Esophagus mucosa (tissue), 1 donor: ENCODE results near the gene ATP6AP1. TPM values are rescaled to one million over a fixed set of nuclear protein-coding genes. Genes with fewer than 3 reads are reported as not detected.

Experiments
- ATAC-seq: fragments of 200-7000 bp; cut with Tn5 transposase; one replicate; pipeline ENCODE4 v1.9.1; 2020
- total RNA-seq: library from RNA; stranded (reverse); gene quantifications from one replicate; pipeline ENCODE4 v1.2.4, GENCODE V29; 2023
- donor health status: DM: yes; HTN: yes; CAD: no.

ATP6AP1 gene
- total RNA-seq, 1 donor from 2014 or later = 63.2 TPM

DNA sequence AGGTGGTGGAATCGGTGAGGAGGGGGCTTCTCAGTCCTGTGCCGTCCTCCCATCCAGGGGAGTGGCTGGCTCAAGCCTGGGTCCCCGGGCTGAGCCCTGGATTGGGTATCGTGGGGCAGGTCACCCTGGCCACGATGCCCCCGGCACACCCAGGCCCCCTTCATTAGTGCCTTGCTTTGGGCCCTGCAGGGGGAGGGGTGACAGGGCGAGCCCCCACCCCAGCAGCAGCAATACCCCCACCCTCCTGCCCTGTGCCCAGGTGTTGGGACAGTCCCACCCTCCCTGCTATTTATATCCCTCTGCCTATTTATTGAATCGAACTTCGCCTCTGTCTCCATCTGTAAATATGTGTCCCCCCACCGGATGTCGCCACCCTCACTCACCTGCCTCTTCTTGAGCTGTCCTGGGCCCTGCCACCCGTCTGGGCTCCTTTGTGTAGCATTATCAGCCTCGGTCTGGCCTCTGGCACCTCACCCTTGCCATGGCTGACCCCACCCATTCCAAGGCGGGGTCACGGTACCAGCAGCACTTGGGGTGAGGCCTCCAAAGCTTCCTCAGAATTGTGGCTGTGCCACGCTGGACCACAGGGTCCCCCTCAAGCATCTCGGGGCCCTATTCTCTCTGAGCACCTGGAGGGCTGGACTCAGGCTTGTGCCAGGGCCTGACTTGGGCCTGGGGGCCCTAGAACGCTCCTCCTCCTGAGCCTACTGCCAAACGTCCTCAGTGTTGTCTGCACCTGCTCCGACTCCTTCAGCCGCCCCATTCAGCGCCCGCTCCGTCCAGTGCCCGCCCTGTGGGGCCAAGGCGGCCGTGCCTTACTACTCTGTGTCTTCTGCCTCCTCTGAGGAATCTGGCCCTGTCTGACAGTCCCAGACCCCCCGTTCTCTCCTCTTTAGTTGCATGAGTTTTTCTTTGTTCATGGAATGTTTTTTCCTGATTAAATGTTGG is 44.5 kb downstream of the ATP6AP1 start:
- ATAC-seq = peak; percentile 21

DNA sequence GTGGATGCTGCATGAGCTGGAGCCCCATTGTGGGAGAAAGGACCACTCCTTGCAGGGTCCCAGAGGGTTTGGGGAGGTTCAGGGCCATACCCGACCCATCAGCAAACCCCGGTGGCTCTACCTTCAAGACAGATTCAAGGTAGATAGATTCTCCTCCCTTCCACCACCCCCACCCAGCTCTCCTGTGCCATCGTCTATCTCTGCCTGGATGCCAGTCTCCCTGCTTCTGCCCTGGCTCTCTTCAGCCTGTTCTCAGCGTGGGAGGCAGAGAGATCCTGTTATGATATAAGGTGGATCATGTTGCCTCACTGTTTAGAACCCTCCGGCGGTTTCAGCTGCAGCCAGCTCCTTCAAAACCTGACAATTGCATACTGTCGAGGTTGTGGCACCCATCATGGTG is 45.2 kb downstream of the ATP6AP1 start:
- no peak for ATAC-seq

DNA sequence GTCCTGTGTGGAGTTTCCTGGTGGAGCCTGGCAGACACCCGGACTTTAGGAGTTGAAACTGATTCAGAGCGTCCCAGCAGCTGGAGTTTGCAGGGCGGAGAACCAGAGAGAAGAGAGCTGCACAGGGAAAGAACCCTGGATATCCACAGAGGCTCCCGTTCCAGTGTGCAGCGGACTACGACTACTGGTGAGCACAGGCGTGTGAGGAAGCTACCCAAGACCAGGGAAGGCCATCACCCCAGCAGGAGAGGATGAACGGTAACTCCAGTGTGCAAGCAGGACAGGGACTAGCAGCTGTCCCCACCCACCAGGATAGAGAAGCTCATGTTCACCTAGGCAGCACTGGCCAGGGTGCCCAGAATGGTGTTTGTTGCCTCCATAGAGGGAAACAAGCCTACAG is 48.3 kb downstream of the ATP6AP1 start:
- no peak for ATAC-seq

DNA sequence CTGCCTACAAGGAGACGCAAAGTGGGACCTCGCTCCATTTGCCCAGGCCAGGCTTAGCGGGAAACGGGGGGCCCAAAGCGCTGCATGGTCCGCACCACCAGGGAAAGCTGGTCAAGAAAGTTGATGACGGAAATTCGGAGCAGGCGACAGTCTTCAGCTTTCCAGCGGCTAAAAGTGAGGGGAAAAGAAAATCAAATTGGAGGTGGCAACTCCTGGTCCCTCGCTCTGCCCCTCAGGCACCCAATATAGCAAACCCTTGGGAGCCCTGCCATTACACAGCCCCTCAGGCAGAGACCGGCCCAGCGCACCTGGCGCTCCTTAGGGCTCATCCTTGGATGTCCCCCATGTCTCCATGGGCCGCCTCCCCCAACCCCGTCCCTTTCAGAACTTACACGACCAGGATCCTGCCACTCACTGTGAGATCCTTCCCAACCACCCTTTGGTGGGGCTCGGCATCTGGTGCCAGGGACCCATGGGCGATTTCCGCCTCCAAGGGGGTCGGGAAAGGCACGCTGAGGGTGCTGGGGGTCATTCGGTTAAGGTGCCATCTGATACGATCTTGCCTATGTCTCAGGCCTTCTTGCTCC is 49.5 kb downstream of the ATP6AP1 start:
- no peak for ATAC-seq

DNA sequence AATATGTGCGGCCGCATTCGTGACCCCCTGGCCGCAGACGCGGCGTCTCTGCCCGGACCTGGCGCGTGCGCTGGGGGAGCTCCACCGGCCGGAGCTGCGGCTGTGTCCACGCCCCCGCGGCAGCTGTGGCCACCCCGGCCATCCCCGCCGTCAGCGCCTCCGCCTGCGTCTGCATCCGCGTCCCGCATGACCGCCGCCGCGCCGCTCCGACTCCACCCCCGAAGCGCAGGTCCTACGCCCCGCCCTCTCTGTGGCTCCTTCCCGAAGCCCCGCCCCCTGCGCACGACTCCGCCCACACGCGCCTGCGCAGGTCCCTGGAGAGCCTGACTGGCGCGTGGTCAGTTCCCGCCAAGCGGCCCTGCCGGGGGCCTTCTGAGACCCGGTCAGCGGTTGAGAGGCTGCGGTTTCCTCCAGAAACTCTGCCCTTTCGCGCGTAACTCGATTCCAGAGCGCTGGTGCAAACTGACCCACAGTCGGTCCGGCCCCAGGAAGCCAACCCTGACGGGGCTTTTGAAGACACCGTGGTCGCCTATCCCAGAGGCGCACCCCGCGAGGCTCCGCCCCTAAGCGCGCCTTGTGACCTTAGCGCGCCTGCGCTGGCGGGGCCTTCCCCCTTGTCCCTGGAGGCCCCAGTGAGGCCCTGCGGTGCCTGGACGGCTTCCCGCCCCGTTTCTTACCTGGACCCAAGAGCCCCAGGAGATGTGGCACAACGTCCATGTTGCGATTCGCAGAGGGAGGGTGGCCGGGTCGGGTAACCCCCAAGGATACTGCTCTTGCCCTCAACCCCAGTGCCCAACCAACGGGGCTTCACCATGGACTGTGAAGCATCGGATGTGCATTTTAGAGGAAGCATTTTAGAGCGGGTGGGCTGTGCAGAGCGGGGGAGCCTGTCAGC is 50.5 kb downstream of the ATP6AP1 start, which contains the start of gene LAGE3:
LAGE3 (minus strand) TSS at position 554 of the 895 bp plus-strand sequence; CDS start at position 188, 366 bp downstream.
- peak; percentile 97 for ATAC-seq

DNA sequence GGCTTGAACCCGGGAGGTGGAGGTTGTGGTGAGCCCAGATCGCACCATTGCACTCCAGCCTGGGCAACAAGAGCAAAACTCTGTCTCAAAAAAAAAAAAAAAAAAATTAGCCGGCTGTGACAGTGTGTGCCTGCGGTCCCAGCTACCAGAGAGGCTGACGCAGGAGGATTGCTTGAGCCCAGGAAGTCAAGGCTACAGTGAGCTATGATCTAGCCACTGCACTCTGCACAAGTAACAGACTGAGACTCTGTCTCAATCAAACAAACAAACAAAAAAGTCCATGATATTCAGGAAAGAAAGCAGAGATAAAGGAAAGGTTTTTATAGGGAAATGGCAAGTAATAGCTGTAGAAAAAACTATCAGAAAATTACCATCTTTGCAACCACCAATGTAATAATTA is 52.7 kb downstream of the ATP6AP1 start:
- ATAC-seq = no peak

DNA sequence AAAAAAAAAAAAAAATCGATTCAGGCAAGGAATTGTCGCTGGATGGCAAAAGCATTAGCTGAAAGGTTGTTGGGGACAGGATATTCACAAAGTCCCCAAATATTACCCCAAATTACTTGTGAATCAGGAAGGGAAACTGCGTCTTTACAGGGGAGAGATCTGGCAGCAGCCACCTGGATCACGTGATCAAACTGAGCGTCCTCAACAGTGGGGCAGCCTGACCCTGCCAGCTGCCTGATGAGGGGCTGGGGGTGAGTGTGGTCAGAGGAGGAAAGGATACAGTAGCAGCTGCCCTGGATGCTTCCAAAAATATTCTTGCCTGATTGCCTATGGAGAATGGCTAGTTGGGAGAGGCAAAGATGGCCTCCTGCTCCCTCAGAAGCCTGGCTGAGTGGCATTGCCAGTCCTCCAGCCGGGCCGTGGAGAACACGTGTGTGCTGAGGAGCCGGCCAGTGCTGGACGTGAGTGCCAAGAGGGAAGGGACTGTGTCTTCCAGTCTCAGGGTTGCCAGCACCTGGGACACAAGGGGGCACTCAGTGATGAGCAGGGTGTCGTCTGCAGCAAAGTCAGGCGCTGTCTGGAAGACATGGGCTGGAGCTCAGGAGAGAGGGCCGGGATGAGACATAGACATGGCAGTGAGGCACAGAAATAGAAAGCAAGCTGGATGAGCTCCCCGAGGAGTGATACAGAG is 53.6 kb downstream of the ATP6AP1 start:
- no peak for ATAC-seq

DNA sequence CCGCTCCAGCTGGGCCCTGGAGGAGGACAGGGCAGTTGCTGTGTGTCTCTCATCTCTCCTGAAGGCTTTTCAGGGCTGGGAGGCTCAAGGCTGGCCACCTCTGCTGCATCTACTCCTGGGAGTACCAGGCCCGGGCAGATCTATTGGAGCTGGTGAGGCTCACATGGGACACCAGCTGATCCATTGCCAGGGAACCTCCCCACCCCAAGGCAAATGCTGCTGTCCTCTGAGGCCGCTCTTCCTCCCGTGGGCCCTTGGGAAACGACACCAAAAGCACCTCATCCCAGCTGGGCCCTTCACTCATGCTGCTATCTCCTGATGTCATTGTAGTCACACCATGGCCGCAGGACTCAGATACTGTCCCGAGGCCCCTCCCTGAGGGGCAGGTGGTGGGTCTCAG is 54.3 kb downstream of the ATP6AP1 start:
- no peak for ATAC-seq

DNA sequence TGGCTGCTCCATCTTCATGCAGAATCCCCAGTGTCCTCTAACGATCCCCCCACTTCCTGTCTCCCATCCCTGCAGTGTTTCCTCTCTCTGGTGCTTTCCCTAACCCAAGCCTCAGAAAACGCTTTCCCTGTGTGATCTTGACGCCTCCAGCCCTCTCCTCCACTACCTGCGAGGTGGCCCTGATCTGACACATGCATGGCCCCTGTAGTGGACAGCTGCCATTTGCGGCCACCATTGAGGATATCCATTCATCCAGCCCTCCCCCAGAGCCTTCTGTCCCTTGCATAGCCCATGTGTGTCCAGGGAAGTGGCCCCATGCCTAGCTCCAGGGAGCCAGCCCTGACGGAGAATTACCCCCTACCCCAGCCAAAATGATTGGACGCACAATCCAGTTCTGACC is 54.8 kb downstream of the ATP6AP1 start:
- ATAC-seq = no peak

DNA sequence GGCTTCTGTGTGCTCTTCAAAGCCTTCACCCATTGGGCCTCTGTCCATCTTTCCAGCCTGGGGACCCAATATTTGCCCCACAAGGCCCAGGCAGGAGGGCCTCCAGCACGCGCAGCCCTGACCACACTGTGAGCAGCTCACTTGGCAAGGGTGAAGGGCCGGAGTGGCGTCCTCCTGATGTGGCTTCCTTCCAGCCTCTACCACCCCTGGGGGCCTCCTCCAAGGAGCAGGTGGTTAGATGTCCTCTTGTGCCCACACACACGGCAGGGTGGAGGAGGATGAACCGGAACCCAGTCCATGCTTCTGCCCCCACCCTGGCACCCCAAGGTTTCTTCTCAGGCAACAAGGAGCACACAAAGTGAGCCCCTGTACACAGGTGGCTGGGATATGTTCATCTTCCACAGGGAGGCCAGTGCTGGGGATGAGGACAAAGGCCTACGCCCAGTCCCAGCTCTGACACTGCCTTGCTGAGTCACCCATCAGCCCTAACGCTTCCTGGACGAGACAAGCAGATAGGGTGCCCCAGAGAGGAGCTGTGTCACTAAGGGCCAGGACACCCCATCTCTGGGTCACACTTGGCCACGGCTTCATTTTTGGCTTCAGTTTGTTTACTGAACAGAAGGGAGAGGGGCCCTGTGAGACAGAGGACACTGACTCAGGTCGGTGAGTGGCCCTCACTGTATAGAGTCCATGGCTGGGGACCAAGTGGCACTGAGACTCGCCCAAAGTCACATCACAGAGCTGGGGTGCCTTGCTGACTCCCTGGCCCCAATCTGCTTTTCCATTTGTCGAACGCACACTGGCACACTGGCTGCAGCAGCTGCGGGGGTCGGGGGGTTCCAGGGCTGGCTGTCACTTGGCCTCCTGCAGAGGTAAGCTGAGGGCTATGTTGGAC is 56.0 kb downstream of the ATP6AP1 start:
- peak; percentile 68 for ATAC-seq

DNA sequence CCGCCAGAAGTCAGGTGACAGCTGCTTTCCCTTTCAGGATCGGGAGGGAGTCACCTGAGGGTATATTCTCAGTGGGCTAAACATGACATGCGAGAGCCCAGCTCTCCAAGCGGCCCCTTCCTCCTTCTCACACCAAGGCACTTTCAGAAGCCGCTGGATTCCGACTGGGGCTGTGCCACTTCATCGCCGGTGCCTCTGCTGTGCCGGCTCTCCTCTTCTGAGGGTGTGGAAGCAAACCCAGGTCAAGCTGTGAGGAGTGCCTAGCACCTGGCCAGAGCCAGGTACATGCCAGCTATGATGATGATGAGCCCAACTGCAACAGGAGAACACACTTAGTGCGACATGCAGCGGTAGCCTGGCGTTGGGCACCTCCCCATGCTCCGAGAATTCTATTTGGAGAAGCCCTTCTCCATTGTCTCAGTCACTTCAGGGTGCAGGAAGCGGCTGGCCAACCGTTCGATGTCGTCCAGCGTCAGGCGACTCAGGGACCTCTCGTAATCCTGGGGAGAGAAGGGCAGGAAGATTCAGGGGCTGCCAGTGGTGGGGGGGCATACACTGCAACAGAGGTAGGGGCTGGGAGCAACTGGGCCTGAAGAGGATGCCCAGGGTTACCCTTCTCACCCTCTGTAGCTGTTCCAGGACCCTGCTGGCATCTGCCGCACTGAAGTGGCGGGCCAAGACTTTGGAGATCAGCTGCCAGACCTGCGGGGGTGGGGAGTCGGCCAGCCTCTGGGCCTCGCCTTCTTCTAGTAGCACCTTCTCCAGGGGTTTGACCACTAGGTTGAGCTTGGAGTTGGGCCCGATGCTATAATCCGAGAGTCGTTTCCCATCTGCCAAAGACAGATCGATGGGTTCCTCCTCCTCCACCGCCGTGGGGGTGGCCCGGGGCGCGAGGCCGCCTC is 56.9 kb downstream of the ATP6AP1 start:
- ATAC-seq = no peak

DNA sequence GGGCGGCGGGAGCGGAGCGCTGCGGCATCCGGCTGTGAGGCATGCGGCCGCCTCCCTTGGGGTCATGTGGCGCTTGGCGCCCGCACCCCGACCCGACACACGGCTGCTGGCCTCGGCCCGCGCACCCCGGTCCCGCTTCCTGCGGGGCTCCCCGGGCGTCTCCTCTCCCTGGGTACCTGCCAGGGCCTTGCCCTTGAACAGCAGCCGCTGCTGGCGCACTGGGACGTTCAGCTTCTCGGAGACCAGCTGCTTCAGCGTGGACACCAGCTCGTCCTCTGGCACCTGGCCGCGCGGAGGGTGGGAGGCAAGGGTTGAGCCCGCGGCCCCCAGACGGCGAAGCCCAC is 57.5 kb downstream of the ATP6AP1 start:
- ATAC-seq = no peak

Other genes starting within 250 kb of the ATP6AP1 start
- gene OPN1MW, start 246.1 kb upstream of the ATP6AP1 start, total RNA-seq = not detected
- gene OPN1MW2, start 208.9 kb upstream of the ATP6AP1 start, total RNA-seq = not detected
- gene OPN1MW3, start 171.1 kb upstream of the ATP6AP1 start, total RNA-seq = not detected
- not detected for gene TEX28, start 133.6 kb upstream of the ATP6AP1 start, total RNA-seq
- not detected for gene TKTL1, start 132.9 kb upstream of the ATP6AP1 start, total RNA-seq
- gene FLNA, start 54.0 kb upstream of the ATP6AP1 start, total RNA-seq = 417 TPM
- 49.3 TPM for gene EMD, start 49.4 kb upstream of the ATP6AP1 start, total RNA-seq
- gene RPL10, start 30.3 kb upstream of the ATP6AP1 start, total RNA-seq = 2,565 TPM
- gene DNASE1L1, start 19.4 kb upstream of the ATP6AP1 start, total RNA-seq = 22.8 TPM
- 18.1 TPM for gene TAFAZZIN, start 17.1 kb upstream of the ATP6AP1 start, total RNA-seq
- gene GDI1, start 8.5 kb downstream of the ATP6AP1 start, total RNA-seq = 33.8 TPM
- gene FAM50A, start 15.5 kb downstream of the ATP6AP1 start, total RNA-seq = 17.9 TPM
- gene PLXNA3, start 29.6 kb downstream of the ATP6AP1 start, total RNA-seq = 7.1 TPM
- 15.1 TPM for gene LAGE3, start 50.6 kb downstream of the ATP6AP1 start, total RNA-seq
- gene UBL4A, start 57.9 kb downstream of the ATP6AP1 start, total RNA-seq = 32.3 TPM
- 20.6 TPM for gene SLC10A3, start 62.0 kb downstream of the ATP6AP1 start, total RNA-seq
- 40.6 TPM for gene FAM3A, start 87.6 kb downstream of the ATP6AP1 start, total RNA-seq
- 75.4 TPM for gene G6PD, start 118.2 kb downstream of the ATP6AP1 start, total RNA-seq
- gene IKBKG, start 118.9 kb downstream of the ATP6AP1 start, total RNA-seq = 16.1 TPM
- gene CTAG1A, start 156.5 kb downstream of the ATP6AP1 start, total RNA-seq = not detected
- gene CTAG1B, start 190.6 kb downstream of the ATP6AP1 start, total RNA-seq = not detected
- gene CTAG2, start 224.9 kb downstream of the ATP6AP1 start, total RNA-seq = not detected